Measurements from ENCODE around the gene NQO1. TPM values are rescaled to one million over a fixed set of nuclear protein-coding genes. Genes with fewer than 3 reads are reported as not detected.

Gene NQO1
- total RNA-seq, 2 donors from 2014 or later: 126 to 141 TPM

DNA sequence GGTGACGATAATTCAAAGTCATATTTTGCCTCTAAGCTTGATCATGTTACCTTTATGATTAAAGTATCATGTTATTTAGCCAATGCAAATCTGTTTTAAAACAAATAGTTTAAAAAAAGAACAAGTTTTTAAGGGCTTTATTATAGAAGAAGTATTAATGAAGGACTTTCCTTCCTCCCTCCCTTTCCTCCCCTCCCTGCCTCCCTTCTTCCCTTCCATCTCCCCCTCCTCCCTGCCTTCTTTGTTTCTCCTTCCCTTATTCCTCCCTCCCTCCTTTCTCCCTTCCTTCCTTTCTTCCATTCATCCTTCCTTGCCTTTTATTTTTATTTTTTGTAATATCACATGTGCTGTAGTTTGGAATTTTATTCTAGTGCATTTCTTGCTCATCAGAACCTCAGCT, 26.4 kb downstream of the NQO1 start:
- H3K4me3 Mint-ChIP-seq: no peak overlapping the region
- no peak for TF ChIP-seq CTCF (conservative IDR thresholded peaks at IDR 0.05)
- Histone ChIP-seq H3K4me1 (ENCODE audit: control insufficient read depth, insufficient read depth, low read length) (no peaks in the 10 kb centered on the region), H3K27ac (ENCODE audit: low read depth, low read length) (no peak overlapping the region), H3K4me3 (ENCODE audit: low read length) (no peak overlapping the region), H3K36me3 (ENCODE audit: control insufficient read depth, insufficient read depth, low read length) (peaks cover 86% of the 10 kb centered on the region), H3K9ac (ENCODE audit: extremely low read depth, low read length, poor library complexity, severe bottlenecking) (no peak overlapping the region), H3K27me3 (ENCODE audit: control insufficient read depth, insufficient read depth, low read length, poor library complexity, severe bottlenecking) (no peaks in the 10 kb centered on the region), H3K9me3 (ENCODE audit: control insufficient read depth, low read length) (no peaks in the 10 kb centered on the region)
- H3K27me3 Mint-ChIP-seq (ENCODE audit: insufficient read depth): no peaks in the 10 kb centered on the region
- no peaks in the 10 kb centered on the region for H3K4me1 Mint-ChIP-seq
- peaks cover 29% of the 10 kb centered on the region for H3K36me3 Mint-ChIP-seq (ENCODE audit: low read depth)
- H3K27ac Mint-ChIP-seq: no peak overlapping the region
- no CpG with 5 or more reads among the region's 1 CpG for WGBS, 2 experiments (ENCODE audit: insufficient coverage in 1 of 2, insufficient read length in 1 of 2)
- DNase-seq: no peak
- no peaks in the 10 kb centered on the region for H3K9me3 Mint-ChIP-seq

DNA sequence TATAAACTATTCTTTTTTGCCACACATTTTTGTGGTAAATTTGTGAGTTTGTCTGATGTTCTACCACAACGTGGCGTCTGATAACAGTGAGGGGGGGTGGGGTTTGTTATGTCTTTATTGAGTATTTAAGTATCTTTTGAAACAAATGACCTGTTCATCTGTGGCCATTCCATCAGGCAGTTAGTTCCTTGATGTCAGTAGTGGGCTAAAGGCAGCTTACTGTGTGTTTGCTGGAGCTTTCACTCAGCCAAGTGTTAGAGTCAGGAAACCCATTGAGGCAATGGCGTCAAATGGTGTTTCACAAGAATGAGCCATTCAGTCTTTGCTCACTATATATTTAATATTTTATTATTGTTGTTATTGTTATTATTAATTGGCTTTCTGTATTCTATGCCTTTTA, 28.0 kb downstream of the NQO1 start:
- no peaks in the 10 kb centered on the region for H3K27me3 Mint-ChIP-seq (ENCODE audit: insufficient read depth)
- H3K9me3 ChIP-seq (ENCODE audit: control insufficient read depth, low read length): no peaks in the 10 kb centered on the region
- DNase-seq: no peak
- no peak overlapping the region for H3K4me3 Mint-ChIP-seq
- H3K27me3 ChIP-seq (ENCODE audit: control insufficient read depth, insufficient read depth, low read length, poor library complexity, severe bottlenecking): no peaks in the 10 kb centered on the region
- peaks cover 36% of the 10 kb centered on the region for H3K36me3 Mint-ChIP-seq (ENCODE audit: low read depth)
- H3K36me3 ChIP-seq (ENCODE audit: control insufficient read depth, insufficient read depth, low read length): peaks cover 86% of the 10 kb centered on the region
- H3K27ac Mint-ChIP-seq: no peak overlapping the region
- no peak overlapping the region for H3K4me3 ChIP-seq (ENCODE audit: low read length)
- no peaks in the 10 kb centered on the region for H3K4me1 ChIP-seq (ENCODE audit: control insufficient read depth, insufficient read depth, low read length)
- H3K9ac ChIP-seq (ENCODE audit: extremely low read depth, low read length, poor library complexity, severe bottlenecking): no peak overlapping the region
- no peaks in the 10 kb centered on the region for H3K9me3 Mint-ChIP-seq
- TF ChIP-seq CTCF (conservative IDR thresholded peaks at IDR 0.05): no peak
- H3K27ac ChIP-seq (ENCODE audit: low read depth, low read length): no peak overlapping the region
- no peaks in the 10 kb centered on the region for H3K4me1 Mint-ChIP-seq
- 88% methylated on average over 3 of the region's 3 CpGs; no CpG with 5 or more reads in 1 of the 2 experiments for WGBS, 2 experiments (ENCODE audit: insufficient coverage in 1 of 2, insufficient read length in 1 of 2)

DNA sequence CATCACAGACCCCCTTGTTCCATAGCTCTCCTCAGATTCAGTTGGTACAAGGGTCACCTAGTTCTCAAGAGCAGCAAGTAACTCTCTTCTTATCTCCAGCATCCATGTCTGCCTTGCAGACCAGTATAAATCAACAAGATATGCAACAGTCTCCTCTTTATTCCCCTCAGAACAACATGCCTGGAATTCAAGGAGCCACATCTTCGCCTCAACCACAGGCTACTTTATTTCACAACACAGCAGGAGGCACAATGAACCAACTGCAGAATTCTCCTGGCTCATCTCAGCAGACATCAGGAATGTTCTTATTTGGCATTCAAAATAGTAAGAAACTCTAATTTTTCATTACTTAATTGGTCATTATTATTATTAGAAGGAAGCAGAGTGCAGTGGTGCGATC, 32.4 kb downstream of the NQO1 start:
- H3K36me3 Mint-ChIP-seq (ENCODE audit: low read depth): peaks cover 45% of the 10 kb centered on the region
- H3K27me3 ChIP-seq (ENCODE audit: control insufficient read depth, insufficient read depth, low read length, poor library complexity, severe bottlenecking): no peaks in the 10 kb centered on the region
- no peaks in the 10 kb centered on the region for H3K9me3 Mint-ChIP-seq
- no peaks in the 10 kb centered on the region for H3K4me1 Mint-ChIP-seq
- H3K4me3 Mint-ChIP-seq: no peak overlapping the region
- H3K4me1 ChIP-seq (ENCODE audit: control insufficient read depth, insufficient read depth, low read length): no peaks in the 10 kb centered on the region
- H3K36me3 ChIP-seq (ENCODE audit: control insufficient read depth, insufficient read depth, low read length): peaks cover 88% of the 10 kb centered on the region
- no peaks in the 10 kb centered on the region for H3K9me3 ChIP-seq (ENCODE audit: control insufficient read depth, low read length)
- TF ChIP-seq CTCF (conservative IDR thresholded peaks at IDR 0.05): no peak
- WGBS, 2 experiments (ENCODE audit: insufficient coverage in 1 of 2, insufficient read length in 1 of 2): 86 to 96% methylated on average over 1 to 2 of the region's 2 CpGs
- DNase-seq: no peak
- H3K27ac ChIP-seq (ENCODE audit: low read depth, low read length): no peak overlapping the region
- no peaks in the 10 kb centered on the region for H3K27me3 Mint-ChIP-seq (ENCODE audit: insufficient read depth)
- H3K4me3 ChIP-seq (ENCODE audit: low read length): no peak overlapping the region
- H3K27ac Mint-ChIP-seq: no peak overlapping the region
- no peak overlapping the region for H3K9ac ChIP-seq (ENCODE audit: extremely low read depth, low read length, poor library complexity, severe bottlenecking)
